HCT116 (cell line): ENCODE results near the gene TBC1D22B. TPM values are rescaled to one million over a fixed set of nuclear protein-coding genes. Genes with fewer than 3 reads are reported as not detected.

ENCODE experiments used
- ATAC-seq: fragments of 200-7000 bp; cut with Tn5 transposase; 2 replicates; pipeline ENCODE4 v1.9.1; 2020; ENCODE audit warnings: mild to moderate bottlenecking, moderate library complexity
- BruUV-seq: library from RNA; stranded (reverse); fragments of 400-500 nt; replicated peaks from 2 replicates; lab custom pipeline; 2021; lab: Mats Ljungman, UMichigan
- CTCF ChIA-PET: fragments of 300-600 bp; sonication (Branson Sonifier 250); formaldehyde crosslinking; loops from one replicate; lab custom pipeline; 2021; ENCODE audit warnings: antibody characterized with exemption; lab: Charles Lee
- POLR2A ChIA-PET: fragments of 300-600, 350-600 bp; sonication (Branson Sonifier 250); formaldehyde crosslinking; loops from one replicate; lab custom pipeline; 2021; ENCODE audit warnings: antibody characterized with exemption; lab: Charles Lee
- RAD21 ChIA-PET, 2 experiments: fragments of 300-600 bp; sonication (Branson Sonifier 250); formaldehyde crosslinking; loops; one replicate each; lab custom pipeline; 2023; ENCODE audit warnings: low total read pairs in 2 of 2; ENCODE audit not compliant: uncharacterized antibody in 2 of 2, unreplicated experiment in 2 of 2, low non-redundant PET in 1 of 2; lab: Charles Lee
- DNase-seq: peaks from one replicate; pipeline ENCODE4 v3.0.0-alpha.2; 2010; ENCODE audit warnings: low read depth, low spot score
- H2AFZ ChIP-seq: fragments of 200-600 bp; shearing (Covaris generic), sonication (generic); 2 replicates; pipeline ENCODE4 v1.6.1; 2017; ENCODE audit warnings: low read depth, mixed run types, mixed read lengths, antibody characterized with exemption, low read length; ENCODE audit not compliant: poor library complexity, severe bottlenecking
- H3K27ac ChIP-seq: 2 replicates; pipeline ENCODE4 v1.5.1; 2012; ENCODE audit warnings: low read depth, low read length
- H3K27me3 ChIP-seq: fragments of 200-600 bp; sonication (generic); 2 replicates; pipeline ENCODE4 v1.6.1; 2016; ENCODE audit warnings: mixed run types, low read length, mixed read lengths; ENCODE audit not compliant: insufficient read depth
- H3K36me3 ChIP-seq, 2 experiments: fragments of 200-500 bp in 1 of 2; fragments of 200-600 bp in 1 of 2; sonication (Bioruptor generic) in 1 of 2; sonication (generic) in 1 of 2; 2 replicates each; pipeline versions ENCODE4 v1.5.1 to v1.6.1; 2014 to 2016; ENCODE audit warnings: low read length in 2 of 2, inconsistent platforms in 1 of 2, mixed read lengths in 1 of 2, mixed run types in 1 of 2; ENCODE audit not compliant: insufficient read depth in 2 of 2, control insufficient read depth in 1 of 2
- H3K4me1 ChIP-seq, 2 experiments: fragments of 200-600 bp in 1 of 2; sonication (generic) in 1 of 2; 2 replicates each; pipeline versions ENCODE4 v1.5.1 to v1.6.1; 2012 to 2017; ENCODE audit warnings: low read length in 2 of 2, inconsistent platforms in 1 of 2, mild to moderate bottlenecking in 1 of 2, mixed read lengths in 1 of 2, mixed run types in 1 of 2, moderate library complexity in 1 of 2; ENCODE audit not compliant: insufficient read depth in 2 of 2, control insufficient read depth in 1 of 2
- H3K4me2 ChIP-seq: fragments of 200-600 bp; sonication (generic); 2 replicates; pipeline ENCODE4 v1.6.1; 2017; ENCODE audit warnings: mixed run types, low read length, mixed read lengths
- H3K4me3 ChIP-seq, 2 experiments: fragments of 200-600 bp in 1 of 2; sonication (generic) in 1 of 2; replicated peaks in 1 of 2; 2 replicates each; pipeline ENCODE4 v1.5.1; 2011 to 2016; ENCODE audit warnings: low read length in 2 of 2, control low read depth in 1 of 2, low read depth in 1 of 2, mild to moderate bottlenecking in 1 of 2, mixed read lengths in 1 of 2, mixed run types in 1 of 2
- H3K79me2 ChIP-seq: fragments of 200-600 bp; sonication (generic); 2 replicates; pipeline ENCODE4 v1.6.1; 2017; ENCODE audit warnings: mild to moderate bottlenecking, mixed run types, low read length, moderate library complexity, mixed read lengths; ENCODE audit not compliant: insufficient read depth
- H3K9ac ChIP-seq: fragments of 200-600 bp; sonication (generic); 2 replicates; pipeline ENCODE4 v1.6.1; 2016; ENCODE audit warnings: low read length, mixed read lengths
- H3K9me2 ChIP-seq: fragments of 200-600 bp; sonication (generic), shearing (Covaris generic); 2 replicates; pipeline ENCODE4 v1.6.1; 2017; ENCODE audit warnings: mixed run types, mild to moderate bottlenecking, moderate library complexity; ENCODE audit not compliant: insufficient read depth
- H3K9me3 ChIP-seq, 2 experiments: fragments of 200-500 bp in 1 of 2; fragments of 200-600 bp in 1 of 2; sonication (Bioruptor generic) in 1 of 2; sonication (generic) in 1 of 2; 2 replicates each; pipeline ENCODE4 v1.6.1; 2014 to 2017; ENCODE audit warnings: low read length in 2 of 2, mixed read lengths in 2 of 2, inconsistent platforms in 1 of 2, low read depth in 1 of 2, mild to moderate bottlenecking in 1 of 2, mixed run types in 1 of 2, moderate library complexity in 1 of 2; ENCODE audit not compliant: control insufficient read depth in 1 of 2, insufficient read depth in 1 of 2
- H4K20me1 ChIP-seq: fragments of 200-600 bp; sonication (generic), shearing (Covaris generic); 2 replicates; pipeline ENCODE4 v1.6.1; 2017; ENCODE audit warnings: mixed run types, mild to moderate bottlenecking, moderate library complexity; ENCODE audit not compliant: insufficient read depth
- CBX3 ChIP-seq: IDR thresholded peaks from 2 replicates; pipeline ENCODE4 v1.6.1; 2012; ENCODE audit warnings: low read depth
- CEBPB ChIP-seq: IDR thresholded peaks from 2 replicates; pipeline ENCODE4 v1.6.1; 2012; ENCODE audit warnings: low read depth
- EGR1 ChIP-seq: IDR thresholded peaks from 2 replicates; pipeline ENCODE4 v1.6.1; 2012; ENCODE audit warnings: low read depth
- RAD21 ChIP-seq: IDR thresholded peaks from 2 replicates; pipeline ENCODE4 v1.6.1; 2012; ENCODE audit warnings: low read depth, mild to moderate bottlenecking
- SIN3A ChIP-seq: IDR thresholded peaks from 2 replicates; pipeline ENCODE4 v1.6.1; 2012; ENCODE audit warnings: low read depth
- ZNF274 ChIP-seq: fragments of 200-500 bp; sonication (Bioruptor generic); IDR thresholded peaks from 2 replicates; pipeline ENCODE4 v1.6.1; 2014; ENCODE audit warnings: mild to moderate bottlenecking, low read depth, low read length, inconsistent platforms
- intact Hi-C: fragments of 100-400 bp; cut with micrococcal nuclease; formaldehyde crosslinking; loops from 2 replicates; pipeline ENCODE4 v1.10.0; 2022
- total RNA-seq: library from RNA; stranded (reverse); gene quantifications from one replicate; pipeline ENCODE4 v1.2.1, GENCODE V29; 2021; ENCODE audit not compliant: unreplicated experiment
- TF ChIP-seq, protein P1 (sequence below): IDR thresholded peaks from 2 replicates; pipeline ENCODE4 v1.6.1; 2012
- TF ChIP-seq, protein P2 (sequence below): IDR thresholded peaks from 2 replicates; pipeline ENCODE4 v1.6.1; 2011; ENCODE audit warnings: mild to moderate bottlenecking, low read length, moderate library complexity; ENCODE audit not compliant: insufficient replicate concordance; ENCODE audit errors: extremely low read depth

Gene TBC1D22B
- total RNA-seq, 1 experiment from 2014 or later: 9.1 TPM

DNA sequence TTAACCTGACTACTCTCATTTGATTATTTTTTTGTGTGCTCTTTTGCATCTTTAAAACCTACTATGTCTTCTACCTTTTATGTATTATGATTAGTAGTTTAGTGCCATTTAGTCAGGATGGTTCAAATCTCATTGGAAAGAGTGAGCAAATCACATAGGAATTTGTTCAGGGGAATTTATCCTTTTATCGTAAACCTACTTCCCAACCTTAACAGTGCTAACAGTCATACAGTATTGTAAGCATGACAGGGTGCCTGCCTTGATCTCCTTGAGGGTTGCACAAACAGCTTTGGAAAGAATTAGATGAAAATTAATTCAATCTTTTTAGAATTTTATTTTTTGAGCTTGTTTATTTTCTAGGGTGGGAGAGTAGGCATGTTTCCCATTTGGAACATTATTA lies 114.5 kb downstream of the TBC1D22B start:
- ATAC-seq (no peak), DNase-seq (no peak)
- intact Hi-C loops: no loop called here
- no TSS peak for BruUV-seq
- H3K4me2 ChIP-seq: no peak overlapping the region
- no peak overlapping the region for H2AFZ ChIP-seq
- peaks cover 4% of the 10 kb centered on the region; the same call in 1 of the 2 replicates for H3K79me2 ChIP-seq
- H3K27me3 ChIP-seq: no peaks in the 10 kb centered on the region
- no peak overlapping the region for H3K27ac ChIP-seq
- H3K4me3 ChIP-seq: no peak overlapping the region
- no peak overlapping the region for H3K9ac ChIP-seq
- POLR2A ChIA-PET: no interaction called here
- CTCF ChIA-PET: interaction anchor here (1.6 kb wide), 1 partner anchor 11 kb away, joined by 7 read pairs; no protein-coding TSS in a partner anchor
- no peaks in the 10 kb centered on the region for H3K4me1 ChIP-seq
- no peaks in the 10 kb centered on the region for H3K9me2 ChIP-seq
- H4K20me1 ChIP-seq: no peaks in the 10 kb centered on the region
- no peaks in the 10 kb centered on the region for H3K9me3 ChIP-seq
- RAD21 ChIA-PET: no interaction called here
- H3K36me3 ChIP-seq: peaks cover 19 to 28% of the 10 kb centered on the region in 2 experiments; a peak in 3 of 4 replicates
- TF ChIP-seq, protein P1, sequence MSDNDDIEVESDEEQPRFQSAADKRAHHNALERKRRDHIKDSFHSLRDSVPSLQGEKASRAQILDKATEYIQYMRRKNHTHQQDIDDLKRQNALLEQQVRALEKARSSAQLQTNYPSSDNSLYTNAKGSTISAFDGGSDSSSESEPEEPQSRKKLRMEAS: no peak
- TF ChIP-seq ZNF274 (no peak), CEBPB (no peak), RAD21 (no peak), EGR1 (no peak), SIN3A (no peak), CBX3 (no peak)
- TF ChIP-seq, protein P2, sequence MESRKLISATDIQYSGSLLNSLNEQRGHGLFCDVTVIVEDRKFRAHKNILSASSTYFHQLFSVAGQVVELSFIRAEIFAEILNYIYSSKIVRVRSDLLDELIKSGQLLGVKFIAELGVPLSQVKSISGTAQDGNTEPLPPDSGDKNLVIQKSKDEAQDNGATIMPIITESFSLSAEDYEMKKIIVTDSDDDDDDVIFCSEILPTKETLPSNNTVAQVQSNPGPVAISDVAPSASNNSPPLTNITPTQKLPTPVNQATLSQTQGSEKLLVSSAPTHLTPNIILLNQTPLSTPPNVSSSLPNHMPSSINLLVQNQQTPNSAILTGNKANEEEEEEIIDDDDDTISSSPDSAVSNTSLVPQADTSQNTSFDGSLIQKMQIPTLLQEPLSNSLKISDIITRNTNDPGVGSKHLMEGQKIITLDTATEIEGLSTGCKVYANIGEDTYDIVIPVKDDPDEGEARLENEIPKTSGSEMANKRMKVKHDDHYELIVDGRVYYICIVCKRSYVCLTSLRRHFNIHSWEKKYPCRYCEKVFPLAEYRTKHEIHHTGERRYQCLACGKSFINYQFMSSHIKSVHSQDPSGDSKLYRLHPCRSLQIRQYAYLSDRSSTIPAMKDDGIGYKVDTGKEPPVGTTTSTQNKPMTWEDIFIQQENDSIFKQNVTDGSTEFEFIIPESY: no peak
- TF ChIP-seq, all 23 proteins: peak for 0
